ENCODE results near the gene PGLYRP3.

DNA sequence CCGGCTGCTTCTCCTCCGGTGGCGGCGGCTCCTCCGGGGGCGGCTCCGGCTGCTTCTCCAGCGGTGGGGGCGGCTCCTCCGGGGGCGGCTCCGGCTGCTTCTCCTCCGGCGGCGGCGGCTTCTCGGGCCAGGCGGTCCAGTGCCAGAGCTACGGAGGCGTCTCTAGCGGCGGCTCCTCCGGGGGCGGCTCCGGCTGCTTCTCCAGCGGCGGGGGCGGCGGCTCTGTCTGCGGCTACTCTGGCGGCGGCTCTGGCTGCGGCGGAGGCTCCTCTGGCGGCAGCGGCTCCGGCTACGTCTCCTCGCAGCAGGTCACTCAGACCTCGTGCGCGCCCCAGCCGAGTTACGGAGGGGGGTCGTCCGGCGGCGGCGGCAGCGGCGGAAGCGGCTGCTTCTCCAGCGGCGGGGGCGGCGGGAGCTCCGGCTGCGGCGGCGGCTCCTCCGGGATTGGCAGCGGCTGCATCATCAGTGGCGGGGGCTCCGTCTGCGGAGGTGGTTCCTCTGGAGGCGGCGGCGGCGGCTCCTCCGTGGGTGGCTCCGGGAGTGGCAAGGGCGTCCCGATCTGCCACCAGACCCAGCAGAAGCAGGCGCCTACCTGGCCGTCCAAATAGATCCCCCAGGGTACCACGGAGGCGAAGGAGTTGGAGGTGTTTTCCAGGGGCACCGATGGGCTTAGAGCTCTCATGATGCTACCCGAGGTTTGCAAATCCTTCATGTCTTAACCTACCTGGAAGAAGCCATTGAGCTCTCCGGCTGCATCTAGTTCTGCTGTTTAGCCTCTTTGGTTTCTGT, 51.3 kb downstream of the PGLYRP3 start:
- TF ChIP-seq, protein P1, sequence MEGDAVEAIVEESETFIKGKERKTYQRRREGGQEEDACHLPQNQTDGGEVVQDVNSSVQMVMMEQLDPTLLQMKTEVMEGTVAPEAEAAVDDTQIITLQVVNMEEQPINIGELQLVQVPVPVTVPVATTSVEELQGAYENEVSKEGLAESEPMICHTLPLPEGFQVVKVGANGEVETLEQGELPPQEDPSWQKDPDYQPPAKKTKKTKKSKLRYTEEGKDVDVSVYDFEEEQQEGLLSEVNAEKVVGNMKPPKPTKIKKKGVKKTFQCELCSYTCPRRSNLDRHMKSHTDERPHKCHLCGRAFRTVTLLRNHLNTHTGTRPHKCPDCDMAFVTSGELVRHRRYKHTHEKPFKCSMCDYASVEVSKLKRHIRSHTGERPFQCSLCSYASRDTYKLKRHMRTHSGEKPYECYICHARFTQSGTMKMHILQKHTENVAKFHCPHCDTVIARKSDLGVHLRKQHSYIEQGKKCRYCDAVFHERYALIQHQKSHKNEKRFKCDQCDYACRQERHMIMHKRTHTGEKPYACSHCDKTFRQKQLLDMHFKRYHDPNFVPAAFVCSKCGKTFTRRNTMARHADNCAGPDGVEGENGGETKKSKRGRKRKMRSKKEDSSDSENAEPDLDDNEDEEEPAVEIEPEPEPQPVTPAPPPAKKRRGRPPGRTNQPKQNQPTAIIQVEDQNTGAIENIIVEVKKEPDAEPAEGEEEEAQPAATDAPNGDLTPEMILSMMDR (IDR thresholded peaks at IDR 0.05): no peak
- TF ChIP-seq EP300 (IDR thresholded peaks at IDR 0.05): no peak

All from tibial nerve (tissue), 4 donors.